Neural cell (in vitro differentiated cells): ENCODE data around the gene KRT78. TPM values are rescaled to one million over a fixed set of nuclear protein-coding genes. Genes with fewer than 3 reads are reported as not detected.

Source experiments
- H2AFZ ChIP-seq: fragments of 200-600, 300-800 bp; sonication (generic), shearing (Covaris generic); 2 replicates; pipeline ENCODE4 v1.6.0; 2014; ENCODE audit warnings: low read depth, mild to moderate bottlenecking, antibody characterized with exemption, low read length, moderate library complexity
- H3F3A ChIP-seq: fragments of 200-600 bp; shearing (Covaris generic); 2 replicates; pipeline ENCODE4 v1.6.1; 2016; ENCODE audit warnings: mild to moderate bottlenecking, moderate library complexity, mixed read lengths, antibody characterized with exemption, low read length; ENCODE audit not compliant: insufficient read depth, poor library complexity, severe bottlenecking
- H3K27ac ChIP-seq: fragments of 200-600, 300-800 bp; sonication (generic), shearing (Covaris generic); 2 replicates; pipeline ENCODE4 v1.5.1; 2014; ENCODE audit warnings: mild to moderate bottlenecking, low read length, moderate library complexity
- H3K27me3 ChIP-seq: fragments of 300-800, 200-600 bp; sonication (generic), shearing (Covaris generic); 2 replicates; pipeline ENCODE4 v1.6.0; 2014; ENCODE audit warnings: mild to moderate bottlenecking, low read depth, low read length, moderate library complexity; ENCODE audit not compliant: insufficient read depth
- H3K36me3 ChIP-seq: fragments of 300-800, 200-600 bp; sonication (generic), shearing (Covaris generic); 2 replicates; pipeline ENCODE4 v1.5.1; 2014; ENCODE audit warnings: mild to moderate bottlenecking, antibody characterized with exemption, low read length, moderate library complexity; ENCODE audit not compliant: insufficient read depth
- H3K4me2 ChIP-seq: fragments of 300-800, 200-600 bp; sonication (generic), shearing (Covaris generic); 2 replicates; pipeline ENCODE4 v1.6.0; 2014; ENCODE audit warnings: mild to moderate bottlenecking, low read length
- H3K4me3 ChIP-seq: fragments of 300-800, 200-600 bp; sonication (generic), shearing (Covaris generic); 2 replicates; pipeline ENCODE4 v1.5.1; 2014; ENCODE audit warnings: mild to moderate bottlenecking, low read length, moderate library complexity
- H3K79me2 ChIP-seq: fragments of 200-600 bp; shearing (Covaris generic); replicated peaks from 2 replicates; pipeline ENCODE4 v1.6.0; 2014; ENCODE audit warnings: mild to moderate bottlenecking, low read length, moderate library complexity; ENCODE audit not compliant: insufficient read depth
- H3K9ac ChIP-seq: fragments of 300-800, 200-600 bp; sonication (generic), shearing (Covaris generic); 2 replicates; pipeline ENCODE4 v1.6.1; 2016; ENCODE audit warnings: mild to moderate bottlenecking, low read length, mixed read lengths
- H3K9me2 ChIP-seq: fragments of 200-600 bp; shearing (Covaris generic); 2 replicates; pipeline ENCODE4 v1.6.1; 2016; ENCODE audit warnings: mild to moderate bottlenecking, low read length, mixed read lengths; ENCODE audit not compliant: insufficient read depth
- H3K9me3 ChIP-seq: fragments of 200-600, 300-800 bp; sonication (generic), shearing (Covaris generic); 2 replicates; pipeline ENCODE4 v1.6.1; 2016; ENCODE audit warnings: mild to moderate bottlenecking, mixed run types, low read length, moderate library complexity, mixed read lengths
- H4K20me1 ChIP-seq: fragments of 200-600 bp; shearing (Covaris generic); 2 replicates; pipeline ENCODE4 v1.6.1; 2016; ENCODE audit warnings: mild to moderate bottlenecking, mixed run types; ENCODE audit not compliant: insufficient read depth
- EP300 ChIP-seq: fragments of 450-650 bp; conservative IDR thresholded peaks from 2 replicates; pipeline ENCODE4 v1.6.1; 2014; ENCODE audit warnings: antibody characterized with exemption, mild to moderate bottlenecking, moderate library complexity; ENCODE audit not compliant: poor library complexity, severe bottlenecking
- EZH2 ChIP-seq: fragments of 200-600, 300-800 bp; shearing (Covaris generic), sonication (generic); IDR thresholded peaks from 2 replicates; pipeline ENCODE4 v1.6.1; 2014; ENCODE audit warnings: antibody characterized with exemption, low read length, borderline replicate concordance, mild to moderate bottlenecking; ENCODE audit not compliant: insufficient read depth, poor library complexity, severe bottlenecking
- MXI1 ChIP-seq: fragments of 450-650 bp; conservative IDR thresholded peaks from 2 replicates; pipeline ENCODE4 v1.6.1; 2014; ENCODE audit warnings: antibody characterized with exemption, mild to moderate bottlenecking; ENCODE audit not compliant: poor library complexity, severe bottlenecking
- POLR2AphosphoS5 ChIP-seq: IDR thresholded peaks from 2 replicates; pipeline ENCODE4 v1.6.1; 2012
- RAD21 ChIP-seq: fragments of 450-650 bp; conservative IDR thresholded peaks from 2 replicates; pipeline ENCODE4 v1.6.1; 2014; ENCODE audit warnings: antibody characterized with exemption, mild to moderate bottlenecking, moderate library complexity
- SMC3 ChIP-seq: fragments of 450-650 bp; conservative IDR thresholded peaks from 2 replicates; pipeline ENCODE4 v1.6.1; 2014; ENCODE audit warnings: antibody characterized with exemption, mild to moderate bottlenecking, moderate library complexity; ENCODE audit not compliant: poor library complexity
- TAF1 ChIP-seq: IDR thresholded peaks from 2 replicates; pipeline ENCODE4 v1.6.1; 2012; ENCODE audit warnings: low read depth
- polyA plus RNA-seq: library from polyadenylated mRNA; depleted of rRNA; stranded (reverse); fragments of >200 nt; gene quantifications from 2 replicates; pipeline ENCODE4 v1.2.3, GENCODE V29; 2014
- TF ChIP-seq, protein P1 (sequence below): fragments of 450-650 bp; IDR thresholded peaks from 2 replicates; pipeline ENCODE4 v1.5.1; 2014; ENCODE audit warnings: antibody characterized with exemption, mild to moderate bottlenecking, moderate library complexity; ENCODE audit not compliant: poor library complexity, severe bottlenecking
- TF ChIP-seq, protein P2 (sequence below): IDR thresholded peaks from 2 replicates; pipeline ENCODE4 v1.6.1; 2012; ENCODE audit warnings: borderline replicate concordance

KRT78 gene
- polyA plus RNA-seq, 1 donor from 2014 or later: not detected

DNA sequence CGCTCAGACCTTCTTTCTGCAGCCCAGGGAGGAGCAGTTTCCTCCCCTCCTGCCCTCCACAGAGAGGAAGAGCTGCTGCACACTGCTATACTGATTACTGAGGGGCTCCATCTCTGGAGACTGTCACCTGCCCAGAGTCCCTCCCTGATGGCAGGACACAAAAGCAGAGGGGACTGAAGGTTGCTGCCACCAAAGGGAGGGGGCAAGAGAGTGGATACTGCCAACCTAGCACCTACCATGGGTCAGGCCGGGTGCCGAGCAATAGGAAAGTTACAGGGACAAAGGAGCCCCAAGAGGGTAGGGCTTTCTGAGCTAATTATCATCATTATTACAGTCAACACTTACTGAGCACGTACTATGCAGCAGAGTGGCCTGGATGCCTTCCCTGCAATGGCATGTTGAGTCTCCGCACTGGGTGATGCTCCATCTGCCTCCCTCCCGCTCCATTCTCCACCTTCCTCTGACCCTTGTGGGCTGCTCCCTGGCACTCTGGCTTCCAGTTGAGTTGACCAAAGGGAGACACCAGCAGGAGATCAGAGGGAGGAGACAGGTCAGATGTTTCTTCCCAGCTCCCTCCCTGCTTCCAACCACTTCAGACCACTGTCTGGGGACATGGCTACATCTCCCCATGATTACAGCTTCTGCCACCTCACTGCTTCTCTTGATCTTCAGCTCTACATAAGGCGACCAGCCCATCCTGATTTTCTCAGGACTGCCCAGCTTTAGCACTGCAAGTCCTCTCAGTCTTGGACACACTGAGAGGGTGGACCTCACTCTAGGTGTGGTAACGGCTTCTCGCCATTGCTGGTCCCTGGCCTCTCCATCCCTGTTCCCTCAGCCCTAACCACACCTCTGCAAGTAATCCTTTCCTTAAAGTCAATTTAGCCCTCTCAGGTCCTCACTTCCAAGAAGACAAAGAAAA lies 12.0 kb downstream of the KRT78 start:
- Histone ChIP-seq H3K27ac (no peak overlapping the region), H3K79me2 (no peaks in the 10 kb centered on the region), H3K36me3 (no peaks in the 10 kb centered on the region), H3K9me3 (no peaks in the 10 kb centered on the region), H3K4me3 (no peak overlapping the region), H3K9ac (no peak overlapping the region), H2AFZ (no peak overlapping the region), H4K20me1 (no peaks in the 10 kb centered on the region), H3K9me2 (no peaks in the 10 kb centered on the region), H3F3A (no peaks in the 10 kb centered on the region), H3K27me3 (no peaks in the 10 kb centered on the region), H3K4me2 (no peak overlapping the region)
- TF ChIP-seq, protein P1, sequence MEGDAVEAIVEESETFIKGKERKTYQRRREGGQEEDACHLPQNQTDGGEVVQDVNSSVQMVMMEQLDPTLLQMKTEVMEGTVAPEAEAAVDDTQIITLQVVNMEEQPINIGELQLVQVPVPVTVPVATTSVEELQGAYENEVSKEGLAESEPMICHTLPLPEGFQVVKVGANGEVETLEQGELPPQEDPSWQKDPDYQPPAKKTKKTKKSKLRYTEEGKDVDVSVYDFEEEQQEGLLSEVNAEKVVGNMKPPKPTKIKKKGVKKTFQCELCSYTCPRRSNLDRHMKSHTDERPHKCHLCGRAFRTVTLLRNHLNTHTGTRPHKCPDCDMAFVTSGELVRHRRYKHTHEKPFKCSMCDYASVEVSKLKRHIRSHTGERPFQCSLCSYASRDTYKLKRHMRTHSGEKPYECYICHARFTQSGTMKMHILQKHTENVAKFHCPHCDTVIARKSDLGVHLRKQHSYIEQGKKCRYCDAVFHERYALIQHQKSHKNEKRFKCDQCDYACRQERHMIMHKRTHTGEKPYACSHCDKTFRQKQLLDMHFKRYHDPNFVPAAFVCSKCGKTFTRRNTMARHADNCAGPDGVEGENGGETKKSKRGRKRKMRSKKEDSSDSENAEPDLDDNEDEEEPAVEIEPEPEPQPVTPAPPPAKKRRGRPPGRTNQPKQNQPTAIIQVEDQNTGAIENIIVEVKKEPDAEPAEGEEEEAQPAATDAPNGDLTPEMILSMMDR: no peak
- TF ChIP-seq EZH2: no peak
- no peak for TF ChIP-seq MXI1
- TF ChIP-seq SMC3: no peak
- no peak for TF ChIP-seq EP300
- TF ChIP-seq, protein P2, sequence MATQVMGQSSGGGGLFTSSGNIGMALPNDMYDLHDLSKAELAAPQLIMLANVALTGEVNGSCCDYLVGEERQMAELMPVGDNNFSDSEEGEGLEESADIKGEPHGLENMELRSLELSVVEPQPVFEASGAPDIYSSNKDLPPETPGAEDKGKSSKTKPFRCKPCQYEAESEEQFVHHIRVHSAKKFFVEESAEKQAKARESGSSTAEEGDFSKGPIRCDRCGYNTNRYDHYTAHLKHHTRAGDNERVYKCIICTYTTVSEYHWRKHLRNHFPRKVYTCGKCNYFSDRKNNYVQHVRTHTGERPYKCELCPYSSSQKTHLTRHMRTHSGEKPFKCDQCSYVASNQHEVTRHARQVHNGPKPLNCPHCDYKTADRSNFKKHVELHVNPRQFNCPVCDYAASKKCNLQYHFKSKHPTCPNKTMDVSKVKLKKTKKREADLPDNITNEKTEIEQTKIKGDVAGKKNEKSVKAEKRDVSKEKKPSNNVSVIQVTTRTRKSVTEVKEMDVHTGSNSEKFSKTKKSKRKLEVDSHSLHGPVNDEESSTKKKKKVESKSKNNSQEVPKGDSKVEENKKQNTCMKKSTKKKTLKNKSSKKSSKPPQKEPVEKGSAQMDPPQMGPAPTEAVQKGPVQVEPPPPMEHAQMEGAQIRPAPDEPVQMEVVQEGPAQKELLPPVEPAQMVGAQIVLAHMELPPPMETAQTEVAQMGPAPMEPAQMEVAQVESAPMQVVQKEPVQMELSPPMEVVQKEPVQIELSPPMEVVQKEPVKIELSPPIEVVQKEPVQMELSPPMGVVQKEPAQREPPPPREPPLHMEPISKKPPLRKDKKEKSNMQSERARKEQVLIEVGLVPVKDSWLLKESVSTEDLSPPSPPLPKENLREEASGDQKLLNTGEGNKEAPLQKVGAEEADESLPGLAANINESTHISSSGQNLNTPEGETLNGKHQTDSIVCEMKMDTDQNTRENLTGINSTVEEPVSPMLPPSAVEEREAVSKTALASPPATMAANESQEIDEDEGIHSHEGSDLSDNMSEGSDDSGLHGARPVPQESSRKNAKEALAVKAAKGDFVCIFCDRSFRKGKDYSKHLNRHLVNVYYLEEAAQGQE: no peak
- no peak for TF ChIP-seq POLR2AphosphoS5
- no peak for TF ChIP-seq RAD21
- no peak for TF ChIP-seq TAF1

DNA sequence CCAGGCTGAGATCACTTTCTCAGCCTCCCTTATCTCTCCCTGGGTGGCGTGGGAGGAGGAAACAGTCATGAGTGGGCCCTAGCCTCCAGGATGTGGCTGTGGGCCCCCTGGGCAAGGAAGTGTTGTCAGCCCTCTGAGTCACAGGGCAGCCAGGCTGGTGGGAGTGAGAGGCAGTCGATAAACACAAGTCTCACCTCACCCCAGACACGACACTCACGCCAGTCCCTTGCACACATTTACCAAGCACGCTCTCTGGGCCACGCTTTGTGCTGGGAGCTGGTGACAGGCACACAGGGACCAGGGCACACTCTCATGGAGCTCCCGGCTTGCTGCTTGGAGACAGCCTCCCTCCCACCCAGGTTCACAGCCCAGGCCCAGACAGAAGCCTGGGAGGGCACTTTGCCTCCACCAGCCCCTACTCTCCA lies 12.7 kb downstream of the KRT78 start:
- no peaks in the 10 kb centered on the region for H3K9me3 ChIP-seq

More for the DNA sequence above, 12.7 kb downstream of the KRT78 start:
- H2AFZ ChIP-seq: no peak overlapping the region
- no peak overlapping the region for H3K9ac ChIP-seq
- H3K27me3 ChIP-seq: no peaks in the 10 kb centered on the region
- no peaks in the 10 kb centered on the region for H3K79me2 ChIP-seq
- H4K20me1 ChIP-seq: no peaks in the 10 kb centered on the region
- no peaks in the 10 kb centered on the region for H3K9me2 ChIP-seq
- H3K27ac ChIP-seq: no peak overlapping the region
- H3K36me3 ChIP-seq: no peaks in the 10 kb centered on the region
- TF ChIP-seq, protein P2: no peak
- TF ChIP-seq TAF1 (no peak), EZH2 (no peak), EP300 (no peak), MXI1 (no peak), RAD21 (no peak), SMC3 (no peak), POLR2AphosphoS5 (no peak)
- TF ChIP-seq, protein P1: no peak
- H3K4me3 ChIP-seq: no peak overlapping the region
- H3F3A ChIP-seq: no peaks in the 10 kb centered on the region
- H3K4me2 ChIP-seq: no peak overlapping the region
